GM12878 (cell line): ENCODE results near the gene NFAM1. TPM values are rescaled to one million over a fixed set of nuclear protein-coding genes. Genes with fewer than 3 reads are reported as not detected.

Source experiments
- ATAC-seq: fragments of 200-7000 bp; cut with Tn5 transposase; 3 replicates; pipeline ENCODE4 v1.9.1; 2020; ENCODE audit warnings: mild to moderate bottlenecking, moderate library complexity
- BruUV-seq: library from RNA; stranded (reverse); fragments of 400-500 nt; replicated peaks from 2 replicates; lab custom pipeline; 2021; lab: Mats Ljungman, UMichigan
- CTCF ChIA-PET: fragments of 300-600 bp; sonication (Branson Sonifier 250); formaldehyde crosslinking; extraction: SDS; loops from one replicate; lab custom pipeline; 2021; ENCODE audit warnings: inconsistent platforms; lab: Yijun Ruan, JAX
- POLR2A ChIA-PET: fragments of 350-600 bp; formaldehyde crosslinking; extraction: SDS; loops from one replicate; lab custom pipeline; 2021; ENCODE audit warnings: inconsistent platforms; lab: Charles Lee
- RAD21 ChIA-PET: fragments of 300-600 bp; sonication (Branson Sonifier 250); formaldehyde crosslinking; loops from one replicate; lab custom pipeline; 2023; ENCODE audit warnings: antibody characterized with exemption; ENCODE audit not compliant: unreplicated experiment; lab: Charles Lee
- SMC1A ChIA-PET: fragments of 300-600 bp; sonication (Branson Sonifier 250); formaldehyde crosslinking; loops from one replicate; lab custom pipeline; 2023; ENCODE audit not compliant: unreplicated experiment, uncharacterized antibody; lab: Charles Lee
- DNase-seq: peaks from one replicate; pipeline ENCODE4 v3.0.0-alpha.2; 2011; ENCODE audit warnings: low read depth, low spot score
- FAIRE-seq: peaks from 3 replicates; lab custom pipeline; 2011; peaks lifted over from hg19 to GRCh38; lab: Jason Lieb, UNC
- H2AFZ ChIP-seq: 2 replicates; pipeline ENCODE4 v1.6.0; 2011; ENCODE audit warnings: low read depth, low read length, control low read depth; ENCODE audit not compliant: control insufficient read depth
- H3K27ac ChIP-seq: 2 replicates; pipeline ENCODE4 v1.5.1; 2011; ENCODE audit warnings: control low read depth; ENCODE audit not compliant: control insufficient read depth, insufficient read depth
- H3K27me3 ChIP-seq, 2 experiments: replicated peaks in 1 of 2; 2 replicates each; pipeline versions ENCODE4 v1.6.0 to v1.6.1; 2011; ENCODE audit warnings: low read length in 1 of 2; ENCODE audit not compliant: control insufficient read depth in 2 of 2, insufficient read depth in 2 of 2
- H3K36me3 ChIP-seq, 2 experiments: 2 replicates each; pipeline ENCODE4 v1.5.1; 2011; ENCODE audit warnings: low read length in 1 of 2; ENCODE audit not compliant: control insufficient read depth in 2 of 2, insufficient read depth in 2 of 2
- H3K4me1 ChIP-seq: 2 replicates; pipeline ENCODE4 v1.6.1; 2011; ENCODE audit warnings: mild to moderate bottlenecking, low read length, moderate library complexity, mixed read lengths; ENCODE audit not compliant: control insufficient read depth, insufficient read depth
- H3K4me2 ChIP-seq: 2 replicates; pipeline ENCODE4 v1.6.0; 2011; ENCODE audit warnings: control low read depth; ENCODE audit not compliant: control insufficient read depth, insufficient read depth
- H3K4me3 ChIP-seq: fragments of 200-600 bp; sonication (generic); 2 replicates; pipeline ENCODE4 v1.5.1; 2016
- H3K79me2 ChIP-seq: 2 replicates; pipeline ENCODE4 v1.6.0; 2011; ENCODE audit warnings: low read length; ENCODE audit not compliant: control insufficient read depth, insufficient read depth
- H3K9ac ChIP-seq: 2 replicates; pipeline ENCODE4 v1.8.0; 2011; ENCODE audit warnings: low read length, control low read depth, mixed read lengths; ENCODE audit not compliant: control insufficient read depth, insufficient read depth
- H3K9me3 ChIP-seq: replicated peaks from 3 replicates; pipeline ENCODE4 v1.5.1; 2011; ENCODE audit warnings: mild to moderate bottlenecking, low read length; ENCODE audit not compliant: control insufficient read depth, insufficient read depth
- H4K20me1 ChIP-seq: 2 replicates; pipeline ENCODE4 v1.6.0; 2011; ENCODE audit not compliant: control insufficient read depth, insufficient read depth
- ASH2L ChIP-seq: fragments of 300-600, 200-600 bp; sonication (generic); IDR thresholded peaks from 2 replicates; pipeline ENCODE4 v1.6.1; 2017; ENCODE audit warnings: low read depth, mild to moderate bottlenecking, borderline replicate concordance
- BCL3 ChIP-seq: IDR thresholded peaks from 2 replicates; pipeline ENCODE4 v1.6.1; 2011; ENCODE audit warnings: borderline replicate concordance, low read depth, mild to moderate bottlenecking, moderate library complexity, low read length; ENCODE audit not compliant: insufficient read depth, poor library complexity, severe bottlenecking
- EED ChIP-seq: sonication (generic); IDR thresholded peaks from 2 replicates; pipeline ENCODE4 v1.6.1; 2016; ENCODE audit warnings: antibody characterized with exemption, low read depth
- IRF3 ChIP-seq: fragments of 450-650 bp; IDR thresholded peaks from 2 replicates; pipeline ENCODE4 v1.6.1; 2014; ENCODE audit warnings: mild to moderate bottlenecking
- MYB ChIP-seq: fragments of 150-350 bp; IDR thresholded peaks from 2 replicates; pipeline ENCODE4 v1.6.1; 2014; ENCODE audit warnings: mild to moderate bottlenecking, low read depth, low read length, borderline replicate concordance
- NR2C2 ChIP-seq: IDR thresholded peaks from 2 replicates; pipeline ENCODE4 v1.6.1; 2011; ENCODE audit warnings: borderline replicate concordance, low read depth; ENCODE audit not compliant: control insufficient read depth, insufficient read length
- NRF1 ChIP-seq: conservative IDR thresholded peaks from 2 replicates; pipeline ENCODE4 v1.6.1; 2011; ENCODE audit warnings: mild to moderate bottlenecking, low read depth, low read length, improper control_type of control experiment
- REST ChIP-seq: IDR thresholded peaks from 2 replicates; pipeline ENCODE4 v1.6.1; 2012; ENCODE audit warnings: mild to moderate bottlenecking, low read depth, low read length
- SIN3A ChIP-seq: IDR thresholded peaks from 2 replicates; pipeline ENCODE4 v1.6.1; 2012; ENCODE audit warnings: low read depth, low read length, improper control_type of control experiment
- WRNIP1 ChIP-seq: IDR thresholded peaks from 2 replicates; pipeline ENCODE4 v1.6.1; 2011; ENCODE audit warnings: low read depth, low read length, improper control_type of control experiment, borderline replicate concordance
- ZBTB40 ChIP-seq: fragments of 450-650 bp; IDR thresholded peaks from 2 replicates; pipeline ENCODE4 v1.6.1; 2016; ENCODE audit warnings: mild to moderate bottlenecking, moderate library complexity, borderline replicate concordance
- WGBS: methylation state at CpG from one replicate; pipeline ENCODE4 v1.1.6; 2016; ENCODE audit warnings: low lambda C conversion rate; ENCODE audit not compliant: insufficient replicate concordance, insufficient coverage; ENCODE audit errors: missing lambda C conversion rate; 5-methylcytosine and 5-hydroxymethylcytosine counted together
- in situ Hi-C: fragments of 300-500 bp; cut with MboI; formaldehyde crosslinking; loops from 9 replicates; pipeline ENCODE4 v1.14.3; 2018; ENCODE audit warnings: mixed read lengths
- intact Hi-C: fragments of 100-400 bp; cut with micrococcal nuclease; formaldehyde crosslinking; loops from one replicate; pipeline ENCODE4 v1.14.2; 2022; ENCODE audit not compliant: unreplicated experiment
- polyA plus RNA-seq, 11 experiments: library from polyadenylated mRNA; depleted of rRNA in 4 of 11; unstranded in 6 of 11; stranded (reverse) in 5 of 11; fragments of >200 nt; fragmentation: Nextera tagmentation in 4 of 11; fragmentation: Illumina TruSeq in 1 of 11; extraction: Ambion mirVana in 4 of 11; extraction: Trizol in 1 of 11; gene quantifications; 1 replicate in 1 of 11; 2 replicates in 10 of 11; pipeline versions ENCODE4 v1.2.1 to v1.2.3, GENCODE V29; 2011 to 2016; ENCODE audit warnings: inconsistent platforms in 2 of 11, missing spikeins in 2 of 11, low read depth in 1 of 11
- total RNA-seq, 4 experiments: library from RNA; depleted of rRNA in 3 of 4; stranded (reverse); fragments of >200 nt in 3 of 4; fragmentation: Illumina TruSeq in 1 of 4; extraction: Trizol in 1 of 4; gene quantifications; 2 replicates each; pipeline versions ENCODE4 v1.2.1 to v1.2.3, GENCODE V29; 2013 to 2021

Gene NFAM1
- total and polyA plus RNA-seq, 10 of the 15 experiments (the other 5 are each of a cell fraction or from before 2014, with no cell fraction given), result 0.13 to 1.3 (median 0.24) TPM; not detected in 3

GRCh38 chr22:42427167-42427566 is 5.0 kb downstream of the NFAM1 start (continued):
- TF ChIP-seq ZBTB40 (no peak), WRNIP1 (no peak), MYB (no peak), EED (no peak)

GRCh38 chr22:42425989-42426355 is 6.2 kb downstream of the NFAM1 start:
- BruUV-seq, result no TSS peak
- WGBS, result 29% methylated on average over 3 of the region's 3 CpGs
- TF ChIP-seq ASH2L (no peak), IRF3 (no peak), REST (no peak), BCL3 (no peak), MYB (no peak), NR2C2 (no peak), NRF1 (no peak), SIN3A (no peak)

More at GRCh38 chr22:42425989-42426355, 6.2 kb downstream of the NFAM1 start:
- intact Hi-C loops (no loop called here), in situ Hi-C loops (no loop called here)
- POLR2A ChIA-PET, result interaction anchor here (1.0 kb wide), 1 partner anchor 10 kb away, joined by 4 read pairs; no protein-coding TSS in a partner anchor
- H3K4me3 ChIP-seq, result no peak overlapping the region
- H3K9me3 ChIP-seq, result no peaks in the 10 kb centered on the region
- H3K27ac ChIP-seq, result no peak overlapping the region
- SMC1A ChIA-PET, result interaction anchor here (1.8 kb wide), 1 partner anchor 10 kb away, joined by 6 read pairs; no protein-coding TSS in a partner anchor
- H3K4me1 ChIP-seq, result peaks cover 6% of the 10 kb centered on the region
- H3K79me2 ChIP-seq, result no peaks in the 10 kb centered on the region
- H3K9ac ChIP-seq, result no peak overlapping the region
- ATAC-seq (no peak), FAIRE-seq (no peak), DNase-seq (no peak)
- RAD21 ChIA-PET, result no interaction called here
- no peaks in the 10 kb centered on the region for H3K27me3 ChIP-seq
- H4K20me1 ChIP-seq, result no peaks in the 10 kb centered on the region; the same call in 1 of the 2 replicates
- CTCF ChIA-PET, result interaction anchor here (0.7 kb wide), 1 partner anchor 9 kb away, joined by 3 read pairs; no protein-coding TSS in a partner anchor
- H2AFZ ChIP-seq, result no peak overlapping the region
- no peaks in the 10 kb centered on the region for H3K36me3 ChIP-seq
- H3K4me2 ChIP-seq, result no peak overlapping the region
